Measurements from ENCODE around the gene CLEC4M. TPM values are rescaled to one million over a fixed set of nuclear protein-coding genes. Genes with fewer than 3 reads are reported as not detected.
A peak's percentile ranks its signal among the peaks of the same experiment; 100 is the strongest.

Gene CLEC4M
- total RNA-seq, 1 experiment from 2014 or later: not detected

DNA sequence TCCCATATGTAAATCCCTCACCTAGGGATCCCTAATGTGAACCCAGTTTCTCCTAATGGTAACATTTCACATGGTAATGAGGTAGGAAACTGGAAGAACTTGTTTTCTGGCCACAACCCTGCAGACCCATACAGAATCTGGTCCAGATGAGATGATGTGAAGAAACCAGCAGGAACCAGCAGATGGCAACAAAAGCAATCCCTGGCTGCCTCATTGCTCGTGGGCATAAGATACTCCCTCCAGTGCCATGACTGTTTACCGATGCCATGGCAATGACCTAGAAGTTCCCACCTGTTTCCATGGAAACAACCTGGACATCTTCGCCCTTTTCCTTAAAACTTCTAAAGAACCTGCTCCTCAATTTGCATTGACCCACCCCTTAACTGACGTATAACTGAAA, 14.3 kb upstream of the CLEC4M start:
- peak overlapping the region in 2 of 3 experiments; percentile 54 to 56; a peak in 3 of 7 replicates for H3K27ac Mint-ChIP-seq
- Histone ChIP-seq H4K91ac (ENCODE audit: insufficient read length, low read depth, low read length) (no peak overlapping the region), H2AFZ (ENCODE audit: low read length) (no peak overlapping the region), H3K9ac (ENCODE audit: extremely low read depth, insufficient read length, low read length) (no peak overlapping the region), H2AK5ac (ENCODE audit: insufficient read length, low read length) (no peak overlapping the region), H4K20me1 (ENCODE audit: control insufficient read depth, insufficient read depth, insufficient read length) (no peaks in the 10 kb centered on the region), H3K23me2 (ENCODE audit: insufficient read length, low read depth, low read length, poor library complexity, severe bottlenecking) (no peaks in the 10 kb centered on the region), H2BK15ac (ENCODE audit: low read depth, low read length) (no peak overlapping the region), H3K56ac (ENCODE audit: insufficient read length, low read depth, low read length) (no peak overlapping the region), H2BK12ac (ENCODE audit: insufficient read length, low read depth, low read length) (no peak overlapping the region), H4K5ac (ENCODE audit: insufficient read length, low read depth, low read length) (no peak overlapping the region), H3K4me1 (ENCODE audit: insufficient read depth, low read length) (peaks cover 6% of the 10 kb centered on the region; the same call in 1 of the 2 replicates), H4K8ac (replicated peaks; ENCODE audit: insufficient read length, low read depth, low read length) (no peak overlapping the region), H3K4ac (ENCODE audit: low read depth, low read length) (no peak overlapping the region), H3K27me3 (ENCODE audit: insufficient read depth, low read length) (no peaks in the 10 kb centered on the region), H3K79me2 (ENCODE audit: insufficient read depth, low read length) (no peaks in the 10 kb centered on the region), H3K79me1 (ENCODE audit: insufficient read depth, low read depth, low read length, poor library complexity, severe bottlenecking) (no peaks in the 10 kb centered on the region), H3K4me2 (ENCODE audit: insufficient read depth, insufficient read length, low read length) (no peak overlapping the region), H3K14ac (ENCODE audit: insufficient read depth, low read length) (no peak overlapping the region), H2BK20ac (ENCODE audit: low read depth, low read length, poor library complexity, severe bottlenecking) (no peak overlapping the region), H3T11ph (ENCODE audit: low read length) (no peak overlapping the region), H3K23ac (ENCODE audit: insufficient read length, low read depth, low read length) (no peak overlapping the region), H3K18ac (ENCODE audit: insufficient read length, low read depth, low read length) (peak overlapping the region; percentile 74), H2BK120ac (ENCODE audit: low read depth, low read length, poor library complexity, severe bottlenecking) (no peak overlapping the region), H3K9me3 (ENCODE audit: control insufficient read depth, low read depth, low read length) (no peaks in the 10 kb centered on the region), H2BK5ac (ENCODE audit: insufficient read length, low read length) (no peak overlapping the region), H3K27ac (ENCODE audit: insufficient read length, low read depth, low read length) (no peak overlapping the region)
- peak; percentile 86 for DNase-seq
- TF ChIP-seq, protein P1, sequence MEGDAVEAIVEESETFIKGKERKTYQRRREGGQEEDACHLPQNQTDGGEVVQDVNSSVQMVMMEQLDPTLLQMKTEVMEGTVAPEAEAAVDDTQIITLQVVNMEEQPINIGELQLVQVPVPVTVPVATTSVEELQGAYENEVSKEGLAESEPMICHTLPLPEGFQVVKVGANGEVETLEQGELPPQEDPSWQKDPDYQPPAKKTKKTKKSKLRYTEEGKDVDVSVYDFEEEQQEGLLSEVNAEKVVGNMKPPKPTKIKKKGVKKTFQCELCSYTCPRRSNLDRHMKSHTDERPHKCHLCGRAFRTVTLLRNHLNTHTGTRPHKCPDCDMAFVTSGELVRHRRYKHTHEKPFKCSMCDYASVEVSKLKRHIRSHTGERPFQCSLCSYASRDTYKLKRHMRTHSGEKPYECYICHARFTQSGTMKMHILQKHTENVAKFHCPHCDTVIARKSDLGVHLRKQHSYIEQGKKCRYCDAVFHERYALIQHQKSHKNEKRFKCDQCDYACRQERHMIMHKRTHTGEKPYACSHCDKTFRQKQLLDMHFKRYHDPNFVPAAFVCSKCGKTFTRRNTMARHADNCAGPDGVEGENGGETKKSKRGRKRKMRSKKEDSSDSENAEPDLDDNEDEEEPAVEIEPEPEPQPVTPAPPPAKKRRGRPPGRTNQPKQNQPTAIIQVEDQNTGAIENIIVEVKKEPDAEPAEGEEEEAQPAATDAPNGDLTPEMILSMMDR (conservative IDR thresholded peaks at IDR 0.05): peak; percentile 67
- peaks cover 5 to 15% of the 10 kb centered on the region in 2 experiments for H3K9me3 Mint-ChIP-seq
- no peak overlapping the region for H3K4me3 Mint-ChIP-seq
- H3K36me3 Mint-ChIP-seq (ENCODE audit: insufficient read depth in 1 of 3, low read depth in 3 of 3): peaks cover 0 to 4% (median 2%) of the 10 kb centered on the region in 3 experiments; a peak in 5 of 7 replicates
- H3K4me1 Mint-ChIP-seq: peaks cover 25 to 32% of the 10 kb centered on the region in 2 experiments
- peaks cover 21% of the 10 kb centered on the region for H3K27me3 Mint-ChIP-seq (ENCODE audit: low read depth)
- no CpG with 5 or more reads among the region's 4 CpGs for WGBS (ENCODE audit: extremely low coverage, insufficient read length, low lambda C conversion rate)

Data from H9 (cell line).